ENCODE measurements around the gene KIF1B.
"Not testable (repeated sequence)": the region's sequence is repeated elsewhere in the genome, so short reads cannot be mapped to it uniquely, and the experiment has no call there.

The KIF1B gene

GRCh38 chr1:10425826-10426534 is 215.6 kb downstream of the KIF1B start:
- H3K27me3 Mint-ChIP-seq; H3K4me3 Mint-ChIP-seq; ATAC-seq (replicated peaks); H3K9me3 Mint-ChIP-seq; H3K27ac Mint-ChIP-seq; H3K36me3 Mint-ChIP-seq; DNase-seq: not testable (repeated sequence)
- H3K4me1 Mint-ChIP-seq = peaks cover 6 to 17% of the 10 kb centered on the region in 2 donors

- DNase-seq; ATAC-seq (replicated peaks); H3K4me3 Mint-ChIP-seq; H3K36me3 Mint-ChIP-seq; H3K9me3 Mint-ChIP-seq; H3K27me3 Mint-ChIP-seq; H3K27ac Mint-ChIP-seq: not testable (repeated sequence)
- peaks cover 11 to 22% of the 10 kb centered on the region in 2 donors for H3K4me1 Mint-ChIP-seq
Measured at GRCh38 chr1:10426535-10426848, 216.1 kb downstream of the KIF1B start.

DNA sequence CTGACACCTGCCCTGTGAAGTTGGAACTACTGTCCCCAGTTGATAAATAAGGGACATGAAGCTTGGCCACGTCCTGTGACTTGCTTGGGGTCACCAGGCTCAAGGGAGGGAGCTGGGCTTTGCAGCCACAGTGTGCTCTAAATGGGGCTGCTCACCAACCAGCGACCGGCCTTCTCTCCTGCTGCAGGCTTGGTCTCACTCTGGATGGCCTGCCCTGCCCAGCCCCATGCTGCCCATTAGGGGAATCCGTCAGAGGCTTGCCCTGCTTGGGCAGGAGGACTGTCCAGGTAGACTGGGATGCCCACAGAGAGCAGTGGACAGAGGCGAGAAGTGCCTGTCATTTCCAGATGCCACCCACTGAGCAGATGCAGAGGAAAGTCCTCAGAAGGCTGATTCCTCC is 218.6 kb downstream of the KIF1B start:
- Mint-ChIP-seq H3K27me3 (no peaks in the 10 kb centered on the region), H3K4me3 (no peak overlapping the region), H3K36me3 (peaks cover 0 to 1% of the 10 kb centered on the region in 2 donors), H3K27ac (peak overlapping the region; percentile 42), H3K4me1 (peaks cover 22 to 37% of the 10 kb centered on the region in 2 donors), H3K9me3 (no peaks in the 10 kb centered on the region)
- DNase-seq (no peak), ATAC-seq (replicated peaks) (no peak)

DNA sequence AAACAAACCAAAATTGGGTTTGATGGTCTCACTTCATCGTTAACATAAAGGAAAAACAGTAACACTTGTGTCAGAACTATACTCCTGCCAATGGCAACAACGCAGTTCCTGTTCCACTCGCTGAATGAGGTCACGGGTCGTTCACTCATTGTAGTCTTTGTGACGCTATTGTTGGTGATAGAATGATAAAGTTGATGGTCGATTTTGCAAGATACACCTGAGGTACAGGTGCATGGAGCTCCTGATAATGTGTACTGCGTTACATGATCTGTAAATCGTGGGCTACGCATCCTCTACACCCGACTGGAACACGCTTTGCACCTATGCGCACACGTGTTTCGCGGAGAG is 219.5 kb downstream of the KIF1B start:
- peak overlapping the region; percentile 99 for H3K27ac Mint-ChIP-seq

DNA sequence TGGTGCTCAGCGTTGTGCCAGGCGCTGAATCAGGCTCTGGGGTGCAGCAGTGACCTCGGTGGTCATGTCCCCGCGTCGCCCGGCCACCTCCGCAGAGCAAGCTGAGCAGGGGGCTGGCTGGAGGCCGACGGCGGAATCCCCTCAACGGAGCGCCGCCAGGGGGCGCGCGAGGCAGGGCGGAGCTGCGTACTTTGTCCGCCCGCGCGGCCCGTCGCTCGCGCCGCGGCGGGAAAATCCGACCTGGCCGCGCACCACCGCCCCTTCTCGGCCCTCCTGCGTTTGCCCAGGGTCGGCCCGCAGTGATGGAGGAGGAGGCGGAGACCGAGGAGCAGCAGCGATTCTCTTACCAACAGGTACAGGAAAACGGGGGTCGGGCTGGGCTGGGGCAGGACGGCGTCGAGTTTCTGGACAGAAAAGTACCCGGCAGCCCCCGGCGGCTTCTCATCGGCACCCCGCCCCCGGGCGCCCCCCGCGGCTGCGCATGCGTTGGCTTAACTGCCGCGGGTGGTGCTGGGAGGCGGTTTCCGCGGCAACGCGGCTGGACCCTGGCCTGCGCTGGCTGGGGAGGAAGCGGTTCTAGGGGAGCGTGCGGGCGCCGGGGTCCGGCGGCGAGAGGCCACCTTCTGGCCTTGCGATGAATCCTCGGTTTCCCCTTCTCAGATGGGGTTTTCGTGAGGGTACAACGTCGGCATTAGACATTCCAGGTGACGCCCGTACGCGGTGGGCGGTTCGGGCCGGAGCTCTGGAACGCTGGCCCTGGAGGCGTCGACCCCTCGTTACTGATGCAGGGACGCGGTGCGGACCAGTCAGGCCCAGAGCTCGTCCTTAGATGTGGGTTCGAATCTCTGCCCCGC is 220.1 kb downstream of the KIF1B start, which contains the start of gene CENPS:
Gene CENPS, plus strand, starts transcription at position 218 of the 854 bp plus-strand sequence. Its CDS starts 85 bp downstream, at position 303.
- peak; percentile 85 to 90 for ATAC-seq (replicated peaks)
- Mint-ChIP-seq H3K27me3 (no peaks in the 10 kb centered on the region), H3K9me3 (no peaks in the 10 kb centered on the region), H3K27ac (peak within 1 kb of the TSS; percentile 99), H3K36me3 (peaks cover 3 to 5% of the 10 kb centered on the region in 2 donors), H3K4me1 (peaks cover 23 to 40% of the 10 kb centered on the region in 2 donors), H3K4me3 (peak within 1 kb of the TSS; percentile 95 to 98)
- DNase-seq = peak; percentile 83

More for the DNA sequence above, 219.5 kb downstream of the KIF1B start:
- Mint-ChIP-seq H3K9me3 (no peaks in the 10 kb centered on the region), H3K4me1 (peaks cover 23 to 40% of the 10 kb centered on the region in 2 donors), H3K36me3 (peaks cover 3 to 5% of the 10 kb centered on the region in 2 donors), H3K27me3 (no peaks in the 10 kb centered on the region), H3K4me3 (peak overlapping the region; percentile 95 to 98)
- ATAC-seq (replicated peaks) = peak; percentile 4 to 9
- DNase-seq = no peak

Measured in stimulated activated naive B cell treated with anti-CD40 and anti-IgM and Interleukin-4, amounts not matched to agents 10 μg/mL and 1 μg/mL and 100 μg/mL, for 72 hours (primary cell).